OCI-M2 (cell line): Measurements from ENCODE around the gene RDX.
"Not testable (repeated sequence)": the region's sequence is repeated elsewhere in the genome, so short reads cannot be mapped to it uniquely, and the experiment has no call there.

Experiments used
- DNase-seq: peaks from one replicate; lab custom pipeline; 2025; ENCODE audit not compliant: unreplicated experiment; lab: John Stamatoyannopoulos, UW

The RDX gene

DNA sequence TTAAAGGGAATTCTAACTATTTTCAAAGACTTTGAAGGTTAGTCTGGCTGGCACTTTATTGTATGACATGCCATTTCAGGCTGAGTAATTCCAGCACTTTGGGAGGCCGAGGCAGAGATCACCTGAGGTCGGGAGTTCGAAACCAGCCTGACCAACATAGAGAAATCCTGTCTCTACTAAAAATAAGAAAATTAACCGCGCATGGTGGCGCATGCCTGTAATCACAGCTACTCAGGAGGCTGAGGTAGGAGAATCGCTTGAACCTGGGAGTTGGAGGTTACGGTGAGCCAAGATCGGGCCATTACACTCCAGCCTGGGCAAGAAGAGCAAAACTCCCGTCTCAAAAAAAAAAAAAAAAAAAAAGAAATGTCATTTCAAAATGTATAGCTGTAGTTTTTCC is 95.6 kb downstream of the RDX start:
- no peak for DNase-seq

DNA sequence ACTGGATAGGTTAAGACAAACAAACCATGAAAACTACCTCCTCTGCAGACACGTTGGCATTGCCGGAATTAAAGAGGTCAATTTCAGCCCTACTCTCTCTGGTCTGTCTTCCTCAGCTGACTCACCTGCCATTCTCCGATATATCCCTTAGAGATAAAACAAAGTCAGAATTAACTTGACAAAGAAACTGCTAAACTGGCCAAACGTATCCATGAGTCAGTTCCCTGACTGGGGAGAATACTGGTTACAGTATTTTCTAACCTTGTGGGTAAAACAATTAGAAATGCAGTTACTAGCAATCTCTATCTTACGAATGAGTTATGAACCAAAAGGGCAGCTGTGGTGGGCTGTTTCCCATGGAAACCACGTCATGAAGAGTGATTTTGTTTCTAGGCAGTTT is 96.2 kb downstream of the RDX start:
- no peak for DNase-seq

GRCh38 chr11:110199184-110199981 is 97.0 kb downstream of the RDX start:
- no peak for DNase-seq

GRCh38 chr11:110198031-110198729 is 98.2 kb downstream of the RDX start:
- DNase-seq, result no peak

DNA sequence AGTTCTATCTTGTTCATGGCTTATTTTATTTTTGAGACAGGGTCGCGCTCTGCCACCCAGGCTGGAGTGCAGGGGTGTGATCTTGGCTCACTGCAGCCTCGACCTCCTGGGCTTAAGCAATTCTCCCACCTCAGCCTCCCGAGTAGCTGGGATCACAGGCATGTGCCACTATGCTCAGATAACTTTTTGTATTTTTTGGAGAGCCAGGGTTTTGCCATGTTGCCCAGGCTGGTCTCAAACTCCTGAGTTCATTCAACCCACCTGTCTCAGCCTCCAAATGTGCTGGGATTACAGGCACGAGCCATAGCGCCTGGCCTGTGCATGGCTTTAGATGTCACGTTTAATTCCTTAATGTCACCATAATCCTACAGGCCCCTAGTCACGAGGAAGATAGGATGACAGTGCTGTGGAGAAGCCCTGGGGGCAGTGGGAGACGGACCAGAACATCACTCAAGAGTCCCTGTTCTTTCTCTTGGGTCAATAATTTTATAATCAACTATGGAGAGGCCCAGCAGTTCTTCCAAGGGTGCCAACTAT is 99.5 kb downstream of the RDX start:
- no peak for DNase-seq

- DNase-seq, result no peak
Measured at GRCh38 chr11:110196241-110196754, 100.1 kb downstream of the RDX start.

- DNase-seq, result not testable (repeated sequence)
Measured at GRCh38 chr11:110194211-110194766, 102.1 kb downstream of the RDX start.

GRCh38 chr11:110192604-110193282 is 103.7 kb downstream of the RDX start:
- not testable (repeated sequence) for DNase-seq

DNA sequence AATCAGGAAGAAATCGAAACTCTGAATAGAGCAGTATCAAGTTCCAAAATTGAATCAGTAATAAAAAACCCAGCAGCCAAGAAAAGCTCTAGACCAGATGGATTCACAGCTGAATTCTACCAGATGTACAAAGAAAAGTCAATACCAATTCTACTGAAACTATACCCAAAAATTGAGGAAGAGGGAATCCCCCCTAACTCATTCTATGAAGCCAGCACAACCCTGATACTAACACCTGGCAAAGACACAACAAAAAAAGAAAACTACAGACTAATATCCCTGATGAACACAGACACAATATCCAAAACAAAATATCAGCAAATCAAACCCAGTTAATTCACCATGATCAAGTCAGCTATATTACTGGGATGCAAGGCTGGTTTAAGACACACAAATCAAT is 105.5 kb downstream of the RDX start:
- DNase-seq, result no peak

- DNase-seq, result no peak
Measured at GRCh38 chr11:110187731-110188130, 108.7 kb downstream of the RDX start.

GRCh38 chr11:110186867-110187266 is 109.5 kb downstream of the RDX start:
- no peak for DNase-seq

DNA sequence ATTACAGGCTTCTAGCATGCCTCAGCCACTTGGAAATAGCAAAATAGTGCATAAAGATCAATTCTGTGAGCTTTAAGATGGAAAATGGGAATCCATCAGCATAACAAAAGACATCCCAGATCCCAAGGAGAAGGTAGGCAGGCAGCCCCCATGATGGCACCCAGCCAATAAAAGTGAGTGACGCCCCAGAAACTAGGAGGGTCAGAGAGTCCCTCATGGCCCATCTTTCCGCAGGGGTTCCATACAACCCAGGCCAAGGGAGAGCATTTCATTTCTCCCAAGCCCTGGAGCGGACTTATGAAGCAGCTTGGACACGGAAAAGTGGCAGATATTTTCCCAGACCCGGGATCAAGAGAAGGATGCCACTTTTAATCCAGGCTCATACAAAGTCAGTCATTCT is 110.0 kb downstream of the RDX start:
- no peak for DNase-seq

- no peak for DNase-seq
Measured at GRCh38 chr11:110185599-110185998, 110.8 kb downstream of the RDX start.

DNA sequence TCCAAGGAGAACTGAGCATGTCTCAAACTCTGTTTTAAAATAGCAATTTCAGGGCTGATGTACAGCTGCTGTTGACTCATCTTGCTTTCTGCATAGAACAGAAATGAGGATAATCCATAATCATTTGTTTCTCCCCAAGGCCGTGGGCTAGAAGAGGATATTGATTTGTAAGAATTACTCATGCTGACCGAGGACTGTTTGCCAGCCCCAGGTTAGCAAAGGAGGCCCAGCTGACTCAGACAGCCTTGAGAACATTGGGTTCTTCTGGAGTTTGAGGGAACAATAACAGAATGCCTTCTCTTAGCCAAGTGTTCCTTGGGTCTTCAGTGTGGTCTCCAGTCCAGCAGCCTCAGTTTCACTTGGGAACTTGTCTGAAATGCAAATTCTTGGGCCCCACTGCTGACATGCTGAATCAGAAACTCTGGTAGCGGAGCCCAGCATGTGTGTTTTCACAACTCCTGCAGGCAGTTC is 111.3 kb downstream of the RDX start:
- DNase-seq, result no peak

- DNase-seq, result no peak
Measured at GRCh38 chr11:110184456-110184855, 112.0 kb downstream of the RDX start.

DNA sequence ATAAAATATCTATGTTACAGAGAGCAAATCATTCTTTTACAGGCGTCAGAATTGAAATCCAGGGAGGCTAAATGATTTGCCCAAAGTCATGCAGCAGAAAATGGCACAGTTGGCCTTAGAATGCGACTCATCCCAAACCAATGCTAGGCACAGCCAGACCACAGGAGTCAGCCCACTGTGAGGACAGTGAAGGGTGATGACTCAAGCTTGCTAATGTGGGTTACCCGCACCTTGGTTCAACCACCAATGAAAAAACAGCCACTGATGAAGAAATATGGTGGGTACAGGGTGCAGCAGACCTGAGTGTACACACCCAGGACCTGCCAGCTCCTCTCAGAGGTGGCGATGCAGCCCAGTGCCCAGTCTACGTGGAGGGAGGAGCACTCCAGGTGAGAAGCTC is 113.5 kb downstream of the RDX start:
- DNase-seq, result no peak

GRCh38 chr11:110179064-110179463 is 117.3 kb downstream of the RDX start:
- no peak for DNase-seq

DNA sequence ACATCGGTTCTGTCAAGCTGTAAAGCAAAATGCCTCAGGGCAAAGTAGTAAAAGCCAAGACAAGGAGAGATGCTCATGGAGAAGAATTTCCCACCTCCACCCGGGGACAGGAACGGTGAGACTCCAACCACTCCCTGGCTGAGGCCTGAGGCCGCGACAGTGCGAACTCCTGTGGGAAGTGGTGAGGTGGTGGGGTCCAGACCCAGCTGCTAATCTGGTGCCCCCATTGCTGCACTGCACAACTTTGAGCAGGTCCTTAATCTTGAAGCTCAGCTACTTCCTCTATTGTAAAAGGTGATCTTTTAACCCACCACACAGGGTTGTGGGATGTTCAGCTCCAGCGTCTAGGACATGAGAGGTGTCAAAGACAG is 119.3 kb downstream of the RDX start:
- no peak for DNase-seq

GRCh38 chr11:110176366-110177085 is 119.9 kb downstream of the RDX start:
- no peak for DNase-seq

DNA sequence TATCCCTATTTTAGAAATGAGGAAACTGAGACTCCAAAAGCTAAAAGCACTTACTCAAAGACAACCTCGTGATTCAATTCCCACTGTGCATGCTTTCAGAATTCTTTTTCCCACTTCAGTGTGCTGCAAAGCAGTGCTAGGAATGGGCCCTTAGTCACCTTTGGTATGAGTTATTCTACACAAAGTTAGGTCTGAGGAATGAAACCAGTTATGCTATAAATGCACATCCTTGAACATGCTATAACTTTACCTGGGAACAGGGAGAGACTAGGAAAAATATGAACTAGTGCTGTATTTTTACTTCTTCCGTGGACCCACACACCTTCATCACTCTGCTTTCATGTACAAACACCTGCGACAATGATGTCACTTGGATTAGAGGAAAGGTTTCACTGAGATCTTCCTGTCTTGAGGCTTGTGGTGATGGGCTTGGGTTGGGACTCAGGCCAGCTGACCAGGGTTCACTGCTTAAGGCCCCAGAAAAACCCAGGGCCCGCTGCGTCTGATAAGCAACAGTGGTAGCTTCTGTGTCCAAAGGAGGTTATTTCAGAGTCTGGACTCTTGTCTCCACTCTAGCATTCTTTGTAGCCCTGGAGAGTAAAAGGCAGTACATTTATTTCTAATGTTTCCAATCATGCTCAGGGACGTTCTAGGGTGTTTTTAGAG is 121.6 kb downstream of the RDX start:
- no peak for DNase-seq
